BE2C (cell line): ENCODE results near the gene DPP10.
"Not testable (repeated sequence)": the region's sequence is repeated elsewhere in the genome, so short reads cannot be mapped to it uniquely, and the experiment has no call there.

Source experiments
- DNase-seq: peaks from one replicate; pipeline ENCODE4 v3.0.0-alpha.2; 2020
- H3K27me3 ChIP-seq: fragments of 250-450 bp; sonication (Bioruptor Pico); 2 replicates; pipeline ENCODE4 v1.5.1; 2020; ENCODE audit warnings: mild to moderate bottlenecking
- H3K36me3 ChIP-seq: fragments of 250-450 bp; sonication (Bioruptor Pico); 2 replicates; pipeline ENCODE4 v1.5.1; 2020; ENCODE audit warnings: mild to moderate bottlenecking
- H3K4me1 ChIP-seq: fragments of 250-450 bp; sonication (Bioruptor Pico); 2 replicates; pipeline ENCODE4 v1.5.1; 2020
- H3K4me3 ChIP-seq: 2 replicates; pipeline ENCODE4 v1.5.1; 2011; ENCODE audit warnings: low read depth, low read length
- H3K9me3 ChIP-seq: fragments of 250-450 bp; sonication (Bioruptor Pico); 2 replicates; pipeline ENCODE4 v1.5.1; 2020
- TF ChIP-seq, protein P1 (sequence below): IDR thresholded peaks from 2 replicates; pipeline ENCODE4 v1.5.1; 2012; ENCODE audit warnings: mild to moderate bottlenecking, low read depth, low read length

The DPP10 gene

DNA sequence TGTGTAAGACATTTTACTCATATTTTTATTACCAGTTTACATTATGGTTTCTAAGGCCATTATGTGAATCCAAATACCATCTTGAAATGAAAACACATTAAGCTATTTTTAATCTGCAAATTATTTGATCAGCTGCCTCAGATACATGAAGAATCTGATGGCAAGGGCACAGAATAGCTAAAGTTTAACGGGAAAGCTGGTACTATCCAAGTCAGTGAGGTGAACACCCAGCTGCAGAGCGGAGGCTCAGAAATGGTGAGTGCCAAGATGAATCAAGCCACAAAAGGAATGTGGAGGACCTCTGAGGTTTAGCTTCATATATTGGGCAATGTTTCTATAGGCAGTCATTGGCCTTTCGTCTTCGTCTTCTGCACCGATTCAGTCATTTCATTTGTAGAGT, 75.1 kb downstream of the DPP10 start:
- DNase-seq, result no peak
- Histone ChIP-seq H3K9me3 (no peaks in the 10 kb centered on the region), H3K36me3 (no peaks in the 10 kb centered on the region), H3K27me3 (no peaks in the 10 kb centered on the region), H3K4me1 (no peaks in the 10 kb centered on the region), H3K4me3 (no peak overlapping the region)
- TF ChIP-seq, protein P1, sequence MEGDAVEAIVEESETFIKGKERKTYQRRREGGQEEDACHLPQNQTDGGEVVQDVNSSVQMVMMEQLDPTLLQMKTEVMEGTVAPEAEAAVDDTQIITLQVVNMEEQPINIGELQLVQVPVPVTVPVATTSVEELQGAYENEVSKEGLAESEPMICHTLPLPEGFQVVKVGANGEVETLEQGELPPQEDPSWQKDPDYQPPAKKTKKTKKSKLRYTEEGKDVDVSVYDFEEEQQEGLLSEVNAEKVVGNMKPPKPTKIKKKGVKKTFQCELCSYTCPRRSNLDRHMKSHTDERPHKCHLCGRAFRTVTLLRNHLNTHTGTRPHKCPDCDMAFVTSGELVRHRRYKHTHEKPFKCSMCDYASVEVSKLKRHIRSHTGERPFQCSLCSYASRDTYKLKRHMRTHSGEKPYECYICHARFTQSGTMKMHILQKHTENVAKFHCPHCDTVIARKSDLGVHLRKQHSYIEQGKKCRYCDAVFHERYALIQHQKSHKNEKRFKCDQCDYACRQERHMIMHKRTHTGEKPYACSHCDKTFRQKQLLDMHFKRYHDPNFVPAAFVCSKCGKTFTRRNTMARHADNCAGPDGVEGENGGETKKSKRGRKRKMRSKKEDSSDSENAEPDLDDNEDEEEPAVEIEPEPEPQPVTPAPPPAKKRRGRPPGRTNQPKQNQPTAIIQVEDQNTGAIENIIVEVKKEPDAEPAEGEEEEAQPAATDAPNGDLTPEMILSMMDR, result no peak

DNA sequence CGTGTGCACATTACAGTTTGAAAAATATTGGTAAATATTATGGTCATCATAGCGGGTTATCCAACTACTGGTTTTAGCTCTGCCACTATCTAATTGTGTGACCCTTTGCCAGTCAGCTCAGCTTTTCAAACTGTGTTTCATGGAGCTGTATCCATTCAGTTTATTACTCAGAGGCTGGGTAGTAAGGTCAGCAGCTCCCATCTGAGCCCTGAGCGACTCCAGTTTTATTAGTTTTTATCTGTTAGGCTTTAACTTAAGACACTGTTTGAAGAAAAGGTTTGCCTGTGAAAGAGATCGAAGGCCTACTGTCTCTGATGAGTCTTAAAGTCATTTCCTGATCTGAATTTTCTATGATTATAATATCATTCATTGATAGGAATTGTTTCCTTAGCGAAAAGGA, 76.3 kb downstream of the DPP10 start:
- TF ChIP-seq, protein P1, result no peak
- Histone ChIP-seq H3K9me3 (no peaks in the 10 kb centered on the region), H3K4me3 (no peak overlapping the region), H3K36me3 (no peaks in the 10 kb centered on the region), H3K27me3 (no peaks in the 10 kb centered on the region), H3K4me1 (no peaks in the 10 kb centered on the region)
- DNase-seq, result no peak

DNA sequence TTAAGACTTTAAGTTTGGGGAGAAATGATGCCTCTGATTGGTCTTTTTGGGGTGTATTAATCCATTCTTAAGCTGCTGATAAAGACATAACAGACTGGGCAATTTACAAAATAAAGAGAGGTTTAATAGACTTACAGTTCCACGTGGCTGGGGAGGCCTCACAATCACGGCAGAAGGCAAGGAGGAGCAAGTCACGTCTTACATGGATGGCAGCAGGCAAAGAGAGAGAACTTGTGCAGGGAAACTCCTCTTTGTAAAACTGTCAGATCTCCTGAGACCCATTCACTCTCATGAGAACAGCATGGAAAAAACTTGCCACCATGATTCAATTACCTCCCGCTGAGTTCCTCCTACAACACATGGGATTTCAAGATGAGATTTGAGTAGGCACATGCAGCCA, 80.2 kb downstream of the DPP10 start:
- not testable (repeated sequence) for H3K36me3 ChIP-seq, H3K4me1 ChIP-seq, H3K27me3 ChIP-seq, H3K9me3 ChIP-seq, H3K4me3 ChIP-seq, DNase-seq

DNA sequence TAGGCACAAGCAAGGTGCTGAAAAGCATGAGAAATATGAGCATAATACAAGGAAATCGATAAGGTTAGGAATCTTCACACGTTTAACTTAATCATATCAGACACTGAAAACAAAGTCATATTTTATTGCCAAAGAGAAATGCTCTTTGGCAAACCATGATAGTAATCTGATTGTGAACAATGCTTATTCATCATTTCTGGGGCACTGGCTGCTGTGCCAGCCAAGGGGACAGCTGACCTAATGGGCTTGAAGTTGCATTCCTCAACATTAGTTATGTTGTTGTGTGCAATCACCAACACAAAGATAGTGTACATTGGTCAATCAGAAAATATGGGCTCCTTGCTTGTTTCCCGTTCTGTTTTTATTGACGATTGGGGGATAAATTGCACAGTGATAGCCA, 83.5 kb downstream of the DPP10 start:
- H3K4me1 ChIP-seq, result no peaks in the 10 kb centered on the region
- TF ChIP-seq, protein P1, result no peak
- no peaks in the 10 kb centered on the region for H3K27me3 ChIP-seq
- no peaks in the 10 kb centered on the region for H3K36me3 ChIP-seq
- DNase-seq, result no peak
- no peak overlapping the region for H3K4me3 ChIP-seq
- H3K9me3 ChIP-seq, result no peaks in the 10 kb centered on the region

DNA sequence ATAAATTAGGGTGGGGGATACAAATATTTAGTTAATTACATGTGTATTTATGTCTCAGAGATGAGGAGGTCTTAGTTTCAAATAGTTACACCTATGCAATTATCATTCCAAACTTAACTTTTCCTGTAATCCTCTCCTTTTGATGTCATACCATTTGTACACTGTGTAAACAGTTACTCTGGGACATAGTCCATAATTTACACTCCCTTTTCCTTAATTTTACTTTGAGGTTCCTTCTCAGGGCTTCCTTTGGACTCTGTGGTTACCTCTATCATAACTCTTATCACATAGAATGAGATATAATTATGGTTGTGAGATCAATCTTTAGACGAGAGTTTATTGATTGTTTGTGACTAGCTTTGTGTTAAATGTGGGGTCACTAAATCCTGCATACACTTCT, 84.4 kb downstream of the DPP10 start:
- no peaks in the 10 kb centered on the region for H3K36me3 ChIP-seq
- no peaks in the 10 kb centered on the region for H3K4me1 ChIP-seq
- TF ChIP-seq, protein P1, result no peak
- no peak for DNase-seq
- H3K4me3 ChIP-seq, result no peak overlapping the region
- H3K9me3 ChIP-seq, result no peaks in the 10 kb centered on the region
- no peaks in the 10 kb centered on the region for H3K27me3 ChIP-seq

DNA sequence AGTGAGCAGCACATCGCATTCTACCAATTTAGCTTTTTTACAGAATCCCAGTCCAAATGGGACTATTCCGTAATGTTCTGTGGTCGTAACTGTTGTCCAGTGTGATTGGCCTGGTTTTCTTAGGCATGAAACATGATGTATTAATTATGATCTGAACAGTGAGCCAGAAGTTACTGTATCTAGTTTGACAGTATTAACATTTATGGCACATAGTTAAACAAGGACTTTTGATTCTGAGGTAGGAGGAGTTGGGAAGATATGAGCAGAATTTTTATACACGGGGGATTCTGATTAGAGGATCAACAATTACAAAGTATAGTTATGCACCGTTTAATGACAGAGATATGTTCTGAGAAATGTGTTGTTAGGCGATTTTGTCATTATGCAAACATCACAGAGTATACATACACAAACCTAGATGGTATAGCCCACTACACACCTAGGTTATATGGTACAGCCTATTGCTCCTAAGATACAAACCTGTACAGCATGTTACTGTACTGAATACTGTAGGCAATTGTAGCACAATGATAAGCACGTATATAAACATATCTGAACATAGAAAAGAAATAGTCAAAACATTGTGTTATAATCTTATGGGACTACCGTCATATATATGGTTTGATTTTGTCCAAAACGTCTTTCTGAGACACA, 85.0 kb downstream of the DPP10 start:
- no peaks in the 10 kb centered on the region for H3K36me3 ChIP-seq
- DNase-seq, result no peak
- TF ChIP-seq, protein P1, result no peak
- no peaks in the 10 kb centered on the region for H3K9me3 ChIP-seq
- H3K4me1 ChIP-seq, result no peaks in the 10 kb centered on the region
- no peak overlapping the region for H3K4me3 ChIP-seq
- H3K27me3 ChIP-seq, result no peaks in the 10 kb centered on the region
